ENCODE results near the gene NDUFA6.
A peak's percentile ranks its signal among the peaks of the same experiment; 100 is the strongest.
"Not testable (repeated sequence)": the region's sequence is repeated elsewhere in the genome, so short reads cannot be mapped to it uniquely, and the experiment has no call there.

Gene NDUFA6

DNA sequence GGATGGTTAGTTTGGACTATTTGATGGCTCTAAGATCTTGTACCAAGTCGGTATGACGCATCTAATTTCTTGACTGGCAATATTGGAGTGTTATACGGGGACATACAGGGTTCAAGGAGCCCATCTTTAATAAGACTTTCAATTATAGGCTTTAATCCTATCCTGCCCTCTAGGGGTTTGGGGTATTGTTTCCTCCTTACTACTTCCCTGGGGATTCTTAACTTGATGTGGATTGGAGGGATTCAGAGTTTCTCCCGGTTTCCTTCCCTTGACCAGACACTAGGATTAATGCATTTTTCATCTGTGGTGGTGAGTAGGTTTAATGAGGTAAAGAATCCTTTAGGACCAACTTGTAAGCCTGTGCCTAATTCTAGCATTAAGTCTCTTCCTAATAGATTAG, 21.2 kb upstream of the NDUFA6 start:
- no peak for DNase-seq

DNA sequence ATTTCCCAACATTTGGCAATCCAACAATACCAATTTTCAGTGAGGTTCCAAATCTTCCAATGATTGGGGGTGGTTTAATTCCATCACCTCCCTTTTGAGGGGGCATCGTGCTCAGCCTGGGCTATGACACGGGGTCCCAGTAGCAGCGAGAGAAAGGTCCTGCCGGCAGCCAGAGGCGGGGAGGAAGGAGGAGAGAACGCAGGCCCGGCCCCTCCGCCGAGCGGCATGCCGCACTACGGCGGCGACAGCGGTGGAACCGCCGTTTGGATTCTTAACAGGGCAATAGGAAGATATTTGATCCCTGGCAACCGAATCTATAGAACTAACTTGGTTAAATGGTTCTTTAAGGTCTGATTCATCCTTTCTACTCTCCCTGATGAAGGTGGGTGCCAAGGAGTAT, 18.3 kb upstream of the NDUFA6 start:
- no peak for DNase-seq

DNA sequence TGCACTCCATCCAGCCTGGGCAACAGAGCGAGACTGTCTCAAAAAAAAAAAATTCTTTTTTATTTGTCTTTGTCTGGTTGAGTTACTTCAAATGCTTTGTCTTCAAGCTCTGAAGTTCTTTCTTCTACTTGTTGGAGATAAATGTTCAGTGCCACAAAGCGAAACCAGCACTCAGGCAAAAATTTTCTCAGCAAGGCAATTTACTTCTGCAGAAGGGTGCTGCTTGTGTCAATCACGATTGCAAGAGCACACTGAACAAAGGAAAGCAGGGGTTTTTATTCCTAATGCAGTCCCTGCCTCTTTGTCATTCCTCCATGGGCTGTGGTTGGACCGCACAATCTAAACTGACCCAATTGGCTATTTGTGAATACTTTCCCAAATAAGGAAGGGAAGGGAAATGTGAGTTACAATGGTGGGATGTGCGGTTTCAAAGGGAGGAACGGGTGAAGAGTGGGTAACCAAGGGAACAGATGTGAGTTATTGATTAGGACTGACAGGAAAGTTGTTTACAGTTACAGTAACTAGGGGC, 13.8 kb upstream of the NDUFA6 start:
- DNase-seq = not testable (repeated sequence)

DNA sequence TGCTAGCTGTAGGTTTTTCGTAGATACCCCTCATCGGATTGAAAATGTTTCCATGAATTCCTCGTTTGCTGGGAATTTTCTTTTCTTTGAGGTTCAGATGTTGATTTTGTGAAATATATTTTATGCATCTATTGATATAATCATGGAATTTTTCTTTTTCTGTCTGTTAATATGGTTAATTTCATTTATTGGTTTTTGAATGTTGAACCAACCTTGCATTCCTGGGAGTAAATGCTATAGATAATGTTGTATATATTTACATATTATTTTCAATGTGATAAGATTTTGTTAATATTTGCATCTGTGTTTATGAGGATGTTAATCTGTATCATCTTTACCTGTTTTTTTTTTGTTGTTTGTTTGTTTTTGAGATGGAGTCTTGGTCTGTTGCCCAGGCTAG, 10.6 kb upstream of the NDUFA6 start:
- no peak for DNase-seq

DNA sequence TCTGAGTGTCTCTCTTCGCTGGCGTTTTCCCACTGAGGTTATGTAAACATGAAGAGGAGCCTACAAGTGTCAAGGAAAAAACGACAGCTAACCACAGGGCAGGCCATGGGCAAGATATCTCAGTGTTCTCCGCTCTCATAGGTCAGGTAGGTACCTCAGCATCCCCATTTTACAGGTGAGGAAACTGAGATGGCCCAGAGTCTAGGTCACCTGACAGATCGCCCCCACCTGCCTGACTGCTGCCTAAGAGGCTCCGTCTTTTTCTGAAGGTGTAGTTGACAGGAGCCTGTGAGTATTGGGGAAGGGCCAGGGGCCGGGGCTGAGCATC, 847 bp upstream of the NDUFA6 start:
- no peak for DNase-seq

DNA sequence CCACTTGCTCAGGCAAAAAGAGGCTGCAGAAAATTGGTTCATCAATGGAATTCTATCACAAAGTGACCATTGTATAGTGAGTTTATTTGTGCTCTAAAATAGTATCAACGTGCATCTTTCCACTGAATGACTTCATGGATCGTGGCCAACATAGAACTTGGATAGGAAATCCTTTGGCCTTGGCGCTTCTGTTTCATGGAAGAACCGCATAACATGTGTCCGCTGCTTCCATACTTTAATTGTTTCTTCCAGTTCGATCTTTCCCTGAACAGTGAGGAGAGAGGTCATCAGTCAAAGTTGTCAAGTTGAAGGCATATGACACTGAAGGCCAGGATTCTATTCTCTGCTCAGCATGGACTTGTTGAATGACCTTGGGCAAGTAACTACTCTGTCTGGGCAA, 4.5 kb downstream of the NDUFA6 start:
- no peak for DNase-seq

DNA sequence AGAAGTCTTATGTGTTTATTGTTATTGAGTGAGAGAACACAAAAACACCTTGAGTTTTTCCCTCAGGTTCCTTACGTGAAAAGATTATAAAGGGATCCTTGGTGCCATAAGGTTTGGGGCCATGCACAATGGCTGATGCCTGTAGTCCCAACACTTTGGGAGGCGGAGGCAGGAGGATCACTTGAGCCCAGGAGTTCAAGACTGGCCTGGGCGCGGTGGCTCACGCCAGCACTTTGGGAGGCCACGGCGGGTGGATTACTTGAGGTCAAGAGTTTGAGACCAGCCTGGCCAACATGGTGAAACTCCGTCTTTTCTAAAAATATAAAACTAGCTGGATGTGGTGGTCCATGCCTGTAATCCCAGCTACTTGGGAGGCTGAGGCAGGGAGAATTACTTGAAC, 5.7 kb downstream of the NDUFA6 start:
- no peak for DNase-seq

DNA sequence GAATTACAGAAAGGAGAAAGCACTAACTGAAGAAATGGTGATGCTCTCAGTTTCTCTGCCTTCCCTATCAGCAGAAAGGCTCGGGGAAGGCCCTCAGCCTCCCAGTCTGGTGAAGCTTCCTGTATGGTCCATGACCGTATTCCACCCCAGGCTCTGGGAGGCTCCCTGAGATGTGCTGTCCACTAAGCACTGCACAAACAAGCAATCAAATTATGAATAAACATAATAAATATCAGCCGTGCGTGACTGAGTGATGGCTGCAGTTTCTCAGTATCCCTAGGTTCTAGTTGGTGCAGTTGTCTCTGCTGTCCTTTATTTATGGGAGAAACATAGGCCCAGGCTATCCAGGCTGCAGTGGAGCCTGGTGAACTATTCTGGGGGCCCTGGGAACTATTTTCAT, 7.5 kb downstream of the NDUFA6 start:
- no peak for DNase-seq

DNA sequence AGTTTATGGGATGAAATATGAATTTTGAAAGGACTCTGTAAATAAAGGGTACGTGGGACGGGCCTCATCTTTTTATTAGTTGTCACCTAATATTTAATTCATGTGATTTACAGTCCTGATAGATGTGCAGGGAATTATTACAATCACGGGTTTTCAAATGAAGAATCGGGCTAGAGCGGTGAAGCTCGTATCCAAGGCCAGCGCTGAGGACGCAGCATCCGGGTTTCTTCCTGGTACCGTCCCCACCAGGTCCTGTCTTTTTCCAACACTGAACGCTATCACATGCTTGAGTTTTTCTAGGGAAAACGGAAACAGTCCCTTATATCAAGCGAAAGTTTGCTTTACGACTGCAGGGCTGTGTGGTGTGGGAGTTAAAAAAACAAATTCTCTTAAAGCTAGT, 10.3 kb downstream of the NDUFA6 start:
- DNase-seq = no peak

DNA sequence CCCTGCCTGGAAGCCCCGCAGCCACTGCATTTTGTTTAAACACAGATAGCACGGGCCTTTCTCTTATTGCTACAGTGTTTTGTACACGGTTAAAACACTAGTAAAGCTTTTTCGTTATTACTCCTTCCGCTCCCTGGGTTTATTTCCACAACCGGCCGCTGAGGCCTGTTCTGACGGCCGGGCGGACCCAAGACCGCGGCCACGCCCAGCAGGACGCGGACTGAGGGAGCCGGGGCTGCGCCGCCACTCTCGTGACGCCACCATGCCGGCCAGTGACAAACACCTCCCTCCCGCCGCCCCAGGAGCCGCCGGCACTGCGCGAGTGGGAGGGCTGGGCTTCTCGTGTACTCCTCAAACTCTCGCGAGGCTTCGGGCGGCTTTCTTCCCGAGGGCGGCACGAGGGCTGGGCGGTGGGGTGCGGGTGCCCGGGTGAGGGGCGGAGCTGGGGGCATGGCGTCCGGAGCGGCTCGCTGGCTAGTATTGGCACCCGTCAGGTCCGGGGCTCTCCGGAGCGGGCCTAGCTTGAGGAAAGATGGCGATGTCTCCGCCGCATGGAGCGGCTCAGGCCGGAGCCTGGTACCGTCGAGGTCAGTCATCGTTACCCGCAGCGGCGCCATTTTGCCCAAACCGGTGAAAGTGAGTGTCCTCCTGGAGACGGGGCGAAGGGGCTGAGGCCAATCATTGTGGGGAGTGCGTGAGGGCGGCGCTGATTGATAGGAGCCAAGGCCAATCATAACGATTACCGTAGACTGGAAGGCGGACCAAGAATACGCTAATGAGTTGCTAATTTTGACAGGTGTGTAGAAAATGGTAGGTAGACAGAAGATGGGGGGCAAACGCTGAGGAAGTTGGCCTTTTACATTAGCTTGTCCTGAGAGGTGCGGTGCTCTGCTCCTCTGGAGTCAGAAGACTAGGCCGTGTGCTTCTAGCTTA, 11.0 kb downstream of the NDUFA6 start, which contains the start of gene SMDT1:
TSS of gene SMDT1 (plus strand) at position 382 of the 933 bp plus-strand sequence. CDS start at position 451, 69 bp downstream.
- DNase-seq = peak; percentile 97

DNA sequence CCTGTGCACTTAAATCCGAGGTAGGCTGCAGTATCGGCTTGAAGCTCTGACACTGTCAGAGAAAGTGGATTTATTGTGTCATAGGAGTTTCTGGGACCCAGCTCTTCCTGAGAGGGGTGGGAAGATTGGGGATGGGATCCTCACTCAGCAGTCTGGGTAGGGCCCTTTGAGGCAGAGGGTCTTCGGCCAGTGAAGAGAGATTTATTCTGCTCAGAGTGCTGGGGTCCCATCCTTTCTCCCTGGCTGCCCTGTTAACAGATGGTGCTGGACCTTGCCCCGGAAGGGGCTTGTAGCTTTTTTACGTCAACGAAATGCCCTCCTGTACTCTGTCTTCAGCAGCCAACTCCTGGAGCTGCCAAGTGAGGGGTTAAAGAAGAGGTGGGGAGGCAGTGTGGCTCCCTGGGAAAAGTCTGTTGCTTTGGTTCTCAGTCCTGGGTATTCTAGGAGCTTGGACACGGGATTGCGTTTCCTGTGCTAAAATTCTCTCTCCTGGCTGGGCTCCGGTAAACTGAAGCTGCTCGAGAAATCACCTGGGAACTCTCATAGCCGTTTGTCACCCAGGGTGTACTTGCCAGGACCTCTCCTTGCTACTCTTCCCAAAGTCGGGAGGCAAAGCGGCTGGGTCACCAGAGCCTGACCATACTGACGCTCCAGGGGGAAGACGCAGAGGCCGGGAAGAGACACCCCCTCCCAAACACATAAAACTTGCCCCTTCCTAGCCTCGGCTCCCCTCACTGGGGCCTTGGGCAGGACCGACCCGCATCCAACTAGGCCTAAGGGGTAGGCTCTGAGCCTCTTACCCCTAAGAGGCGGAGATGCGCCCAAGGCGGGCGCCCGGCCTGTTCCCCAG, 11.9 kb downstream of the NDUFA6 start:
- DNase-seq = no peak

DNA sequence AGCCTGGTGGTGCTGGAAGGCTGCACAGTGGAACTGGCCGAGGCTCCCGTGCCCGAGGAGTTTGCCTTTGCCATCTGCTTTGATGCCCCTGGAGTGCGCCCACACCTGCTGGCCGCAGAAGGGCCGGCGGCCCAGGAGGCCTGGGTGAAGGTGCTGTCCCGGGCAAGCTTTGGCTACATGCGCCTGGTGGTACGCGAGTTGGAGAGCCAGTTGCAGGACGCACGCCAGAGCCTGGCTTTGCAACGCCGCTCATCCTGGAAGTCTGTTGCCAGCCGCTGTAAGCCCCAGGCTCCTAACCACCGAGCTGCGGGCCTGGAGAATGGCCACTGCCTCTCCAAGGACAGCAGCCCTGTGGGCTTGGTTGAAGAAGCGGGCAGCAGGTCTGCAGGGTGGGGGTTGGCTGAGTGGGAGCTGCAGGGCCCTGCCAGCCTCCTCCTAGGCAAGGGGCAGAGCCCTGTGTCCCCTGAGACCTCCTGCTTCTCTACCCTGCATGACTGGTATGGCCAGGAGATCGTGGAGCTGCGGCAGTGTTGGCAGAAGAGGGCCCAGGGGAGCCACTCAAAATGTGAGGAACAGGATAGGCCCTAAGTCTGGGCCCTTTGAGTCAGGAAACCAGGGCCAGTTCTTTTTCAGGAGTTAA, 13.0 kb downstream of the NDUFA6 start:
- no peak for DNase-seq

DNA sequence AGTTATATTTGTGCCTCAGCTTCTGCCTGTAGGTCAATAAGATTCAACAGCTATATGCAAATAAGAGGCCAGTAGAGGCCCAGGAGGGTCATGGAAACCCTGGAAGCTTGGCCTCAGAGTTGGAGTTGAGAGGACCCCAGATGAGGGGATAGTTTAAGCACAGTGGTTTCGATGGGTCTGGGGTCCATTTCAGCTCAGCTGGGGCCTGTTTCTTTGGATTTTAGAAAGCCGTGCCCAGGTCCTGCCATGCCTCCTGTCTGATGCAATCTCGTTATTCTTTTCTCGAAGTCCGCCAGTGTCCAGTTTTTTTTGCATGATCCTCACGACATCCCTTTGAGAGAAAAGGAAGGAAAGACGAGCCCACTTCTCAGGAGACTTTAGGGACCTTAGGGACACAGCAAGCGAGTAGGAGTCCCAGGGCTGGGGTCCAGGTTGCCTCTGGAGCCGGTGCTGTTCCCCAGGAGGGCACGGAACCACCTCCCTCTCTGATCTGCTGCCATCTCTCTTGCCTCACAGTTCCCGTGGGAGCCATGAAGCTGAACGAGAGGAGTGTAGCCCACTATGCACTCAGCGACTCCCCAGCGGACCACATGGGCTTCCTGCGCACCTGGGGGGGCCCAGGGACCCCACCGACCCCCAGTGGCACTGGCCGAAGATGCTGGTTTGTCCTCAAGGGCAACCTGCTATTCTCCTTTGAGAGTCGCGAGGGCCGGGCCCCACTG, 13.6 kb downstream of the NDUFA6 start:
- DNase-seq = no peak

DNA sequence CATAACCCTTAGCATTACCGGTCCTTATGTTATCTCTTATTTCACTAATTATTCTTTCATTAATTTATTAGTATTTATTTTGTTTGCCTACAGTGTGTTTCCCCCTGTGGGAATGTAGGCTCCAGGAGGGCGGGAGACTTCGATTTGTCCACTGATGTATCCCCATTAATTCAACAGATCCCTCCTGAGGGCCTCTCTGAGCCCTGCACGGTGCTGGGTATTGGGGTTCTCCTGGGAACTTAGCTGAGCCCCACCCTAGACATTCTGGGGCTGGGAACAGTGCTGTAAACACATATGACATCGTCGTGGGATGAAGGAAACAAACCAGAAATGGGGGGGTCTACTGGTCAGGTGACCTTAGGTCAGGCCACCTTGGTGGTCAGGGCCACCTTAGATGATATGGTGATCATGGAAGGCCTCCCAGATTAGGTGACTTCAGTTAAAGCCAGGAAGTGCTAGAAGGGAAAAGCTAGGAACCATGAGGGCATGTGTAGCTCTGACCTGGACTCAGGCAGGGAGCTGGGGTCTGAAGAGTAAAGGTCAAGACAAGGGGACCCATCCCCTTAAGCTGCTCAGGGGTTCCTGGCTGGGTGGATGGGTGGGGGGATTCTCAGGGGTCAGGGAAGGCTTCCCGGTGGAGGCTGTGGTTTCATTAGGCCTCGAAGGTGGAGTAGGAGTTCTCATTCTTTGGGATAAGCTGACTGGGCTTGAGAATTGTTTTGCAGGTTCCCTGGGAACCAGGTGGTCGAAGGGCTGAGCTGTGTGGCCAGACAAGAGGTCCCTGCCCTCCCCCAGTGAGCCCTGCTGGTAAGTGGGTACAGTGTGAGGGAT, 15.5 kb downstream of the NDUFA6 start:
- DNase-seq = no peak

DNA sequence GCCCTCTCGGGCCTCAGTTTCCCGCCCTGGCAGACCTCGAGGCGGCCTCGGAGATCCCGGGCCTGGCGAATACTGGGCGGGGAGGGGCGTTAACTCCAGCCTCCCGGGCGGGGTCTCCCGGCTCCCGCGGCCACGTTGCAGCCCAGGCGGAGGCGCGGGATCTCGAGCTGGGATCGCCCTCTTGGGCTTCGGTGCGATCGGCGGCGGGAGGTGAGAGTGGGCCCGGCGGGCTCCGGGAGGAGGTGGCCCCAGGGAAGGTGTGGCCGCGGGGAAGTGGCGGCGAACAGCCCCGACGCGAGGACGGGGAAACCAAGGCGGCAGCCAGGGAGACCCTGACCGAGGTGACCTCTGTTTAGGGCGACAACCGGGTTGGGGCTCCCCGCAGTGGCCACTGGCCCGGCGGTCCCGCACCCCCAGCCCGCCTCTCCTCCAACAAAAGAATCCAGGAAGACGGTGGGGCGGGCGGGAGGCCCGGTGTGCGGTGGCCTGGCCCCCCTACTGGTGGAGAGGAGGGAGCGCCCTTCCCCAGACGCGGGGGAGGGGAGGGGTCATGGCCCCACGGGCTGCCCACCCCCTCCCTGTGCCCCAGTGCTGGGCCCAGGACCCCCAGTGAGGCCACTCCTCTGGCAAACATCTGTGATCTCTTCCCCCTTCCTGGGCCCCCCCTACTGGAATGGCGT, 16.3 kb downstream of the NDUFA6 start, which contains the start of gene PHETA2:
TSS of gene PHETA2 (plus strand) at position 117 of the 680 bp plus-strand sequence. CDS start 3,046 bp downstream, outside the sequence.
- DNase-seq = no peak

DNA sequence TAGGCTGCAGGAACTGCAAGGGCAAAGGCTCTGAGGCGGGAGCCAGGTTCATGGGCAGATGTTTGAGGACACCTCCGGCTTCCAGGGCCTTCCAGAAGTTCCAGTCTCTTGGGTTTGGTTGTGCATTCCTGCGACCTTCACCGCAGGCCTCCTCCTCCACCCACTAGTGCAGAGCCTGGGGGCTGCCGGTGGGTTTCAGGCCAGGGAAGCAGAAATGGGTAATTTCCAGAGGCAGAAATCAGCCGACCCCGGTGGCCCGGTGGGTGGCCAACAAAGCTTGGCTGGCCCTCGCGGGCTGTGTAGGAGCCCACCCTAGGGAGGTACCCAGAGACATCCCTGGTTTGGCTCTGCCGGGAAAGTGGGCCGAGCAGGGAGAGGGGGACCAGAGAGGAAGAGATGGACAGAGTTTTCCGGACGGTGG, 16.9 kb downstream of the NDUFA6 start:
- DNase-seq = no peak

DNA sequence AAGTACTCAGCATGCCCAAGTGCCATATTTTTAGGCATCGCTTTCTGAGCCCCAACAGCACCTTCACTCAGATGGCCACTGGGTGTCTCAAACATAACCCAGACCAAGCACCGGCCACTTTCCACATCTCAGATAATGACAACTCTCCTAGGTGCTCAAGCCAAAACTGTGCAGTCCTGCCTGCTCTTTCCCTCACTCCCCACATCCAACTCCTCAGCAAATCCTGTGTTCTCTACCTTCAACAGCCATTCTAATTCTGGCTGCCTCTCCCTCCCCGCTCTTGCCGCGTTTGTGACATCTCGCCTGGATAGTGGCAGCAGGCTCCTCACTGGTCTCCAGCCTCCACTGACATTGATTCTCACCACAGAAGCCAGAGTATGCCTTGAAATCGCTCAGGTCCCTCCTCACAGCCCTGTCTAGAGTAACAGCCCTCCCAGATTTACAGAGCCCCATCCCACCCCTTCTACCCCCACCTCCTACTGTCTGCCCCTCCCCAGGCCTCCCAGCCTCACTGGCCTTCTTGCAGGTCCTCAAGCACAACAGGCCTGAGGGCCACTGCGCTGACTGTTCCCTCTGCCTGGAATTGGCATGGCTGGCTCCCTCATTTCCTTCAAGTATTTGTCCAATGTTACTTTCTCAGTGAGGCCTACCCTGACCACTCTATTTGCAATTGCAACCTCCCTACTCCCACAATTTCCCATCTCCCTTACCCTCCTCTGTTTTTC, 17.8 kb downstream of the NDUFA6 start:
- no peak for DNase-seq

DNA sequence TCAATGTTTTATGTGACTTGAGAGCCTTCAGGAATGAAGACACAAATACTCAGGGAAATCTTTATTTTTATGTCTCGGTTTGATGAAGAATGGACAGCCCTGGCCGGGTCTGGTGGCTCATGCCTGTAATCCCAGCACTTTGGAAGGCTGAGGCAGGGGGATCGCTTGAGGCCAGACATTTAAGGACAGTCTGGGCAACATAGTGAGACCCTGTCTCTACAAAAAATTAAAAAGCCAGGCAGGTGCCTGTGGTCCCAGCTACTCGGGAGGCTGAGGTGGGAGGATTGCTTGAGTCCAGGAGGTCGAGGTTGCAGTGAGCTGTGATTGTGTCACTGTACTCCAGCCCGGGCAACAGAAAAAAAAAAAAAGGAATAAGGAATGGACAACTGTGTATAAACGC, 19.1 kb downstream of the NDUFA6 start:
- not testable (repeated sequence) for DNase-seq

DNA sequence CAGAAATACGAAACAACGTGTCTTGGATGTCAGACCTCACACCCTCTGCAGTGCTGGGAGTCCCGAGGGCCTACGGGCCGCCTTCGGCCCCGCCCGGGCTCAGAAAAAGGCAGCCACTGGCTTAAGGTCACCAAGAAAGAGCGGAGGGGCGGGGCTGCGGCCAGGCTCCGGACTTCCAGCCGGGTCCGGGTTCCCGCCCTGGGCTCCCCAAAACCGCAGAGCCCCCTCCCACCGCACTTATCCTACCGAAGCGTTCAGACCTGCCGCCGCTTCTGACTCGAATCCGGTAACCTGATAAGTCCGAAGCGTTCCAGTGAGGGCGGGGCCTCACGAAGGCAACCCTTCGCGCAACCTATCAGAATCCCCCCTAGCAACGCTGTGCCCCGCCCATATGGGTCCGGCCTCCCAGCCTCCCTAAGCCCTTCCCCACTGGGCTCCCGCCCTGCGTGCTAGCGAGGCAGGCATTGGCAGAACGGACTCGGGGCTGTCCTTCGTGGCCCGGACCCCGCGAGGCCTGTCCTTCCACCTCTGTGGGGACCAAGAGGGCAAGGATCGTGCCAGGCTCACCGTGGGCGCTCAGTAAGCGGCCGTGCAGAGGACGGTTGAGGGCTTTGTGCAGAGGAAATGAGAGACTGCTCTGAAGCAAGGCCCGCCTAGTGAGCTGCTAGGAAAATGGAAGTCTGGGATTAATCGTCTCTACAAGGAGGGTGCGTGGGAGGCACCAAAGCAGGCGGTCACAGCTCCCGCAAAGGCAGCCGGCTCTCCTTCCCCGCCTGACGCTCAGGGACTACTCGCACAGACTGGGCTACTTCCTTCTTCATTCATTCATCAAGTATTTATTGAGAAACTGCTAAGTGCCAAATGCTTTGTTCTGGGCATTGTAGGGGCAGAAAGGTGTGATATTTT, 19.8 kb downstream of the NDUFA6 start, which contains the start of gene NAGA:
TSS of gene NAGA (minus strand) at position 296 of the 906 bp plus-strand sequence. CDS start 515 bp downstream, outside the sequence.
- peak; percentile 94 for DNase-seq

Data from NCI-H2029 (cell line).